ENCODE results near the gene SEMA3C.
A peak's percentile ranks its signal among the peaks of the same experiment; 100 is the strongest.

The SEMA3C gene

GRCh38 chr7:80766724-80767123, 152.1 kb downstream of the SEMA3C start:
- Histone ChIP-seq H3K27me3 (ENCODE audit: insufficient read depth, low read length) (no peaks in the 10 kb centered on the region), H3K27ac (ENCODE audit: low read depth, low read length) (no peak overlapping the region), H2AFZ (ENCODE audit: low read length, unreplicated experiment) (no peak overlapping the region), H3K36me3 (ENCODE audit: insufficient read depth, low read length) (peaks cover 35% of the 10 kb centered on the region), H3K4me3 (ENCODE audit: low read depth, low read length) (no peak overlapping the region), H3K4me1 (ENCODE audit: control insufficient read depth, insufficient read depth, low read length, unreplicated experiment) (no peaks in the 10 kb centered on the region), H3K79me2 (ENCODE audit: control insufficient read depth, insufficient read depth, low read length, unreplicated experiment) (no peaks in the 10 kb centered on the region)

GRCh38 chr7:80764132-80764531, 154.7 kb downstream of the SEMA3C start:
- H3K4me1 ChIP-seq (ENCODE audit: control insufficient read depth, insufficient read depth, low read length, unreplicated experiment): no peaks in the 10 kb centered on the region
- H2AFZ ChIP-seq (ENCODE audit: low read length, unreplicated experiment): no peak overlapping the region

DNA sequence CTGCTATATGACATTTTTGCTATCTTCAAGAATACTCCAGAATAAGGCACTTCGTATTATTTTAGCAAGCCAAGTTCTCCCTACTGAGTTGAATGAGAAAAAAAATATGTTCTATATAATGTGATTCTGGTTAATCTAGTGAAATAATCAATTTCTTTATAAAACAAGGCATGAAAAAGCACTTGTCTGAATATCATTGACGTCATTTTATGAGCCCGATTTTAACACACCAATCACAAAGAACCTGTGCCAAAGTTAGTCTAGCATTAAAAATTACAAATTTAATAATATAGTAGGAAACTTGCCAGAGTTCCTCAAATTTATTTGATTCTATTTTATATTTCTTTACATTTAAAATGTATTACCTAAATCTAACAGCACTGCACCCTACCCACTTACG, 155.1 kb downstream of the SEMA3C start:
- Histone ChIP-seq H3K27ac (ENCODE audit: low read depth, low read length) (no peak overlapping the region), H3K27me3 (ENCODE audit: insufficient read depth, low read length) (no peaks in the 10 kb centered on the region), H3K4me3 (ENCODE audit: low read depth, low read length) (no peak overlapping the region), H3K79me2 (ENCODE audit: control insufficient read depth, insufficient read depth, low read length, unreplicated experiment) (no peaks in the 10 kb centered on the region), H2AFZ (ENCODE audit: low read length, unreplicated experiment) (no peak overlapping the region), H3K36me3 (ENCODE audit: insufficient read depth, low read length) (peaks cover 28% of the 10 kb centered on the region), H3K4me1 (ENCODE audit: control insufficient read depth, insufficient read depth, low read length, unreplicated experiment) (no peaks in the 10 kb centered on the region)

More at GRCh38 chr7:80764132-80764531, 154.7 kb downstream of the SEMA3C start:
- Histone ChIP-seq H3K27ac (ENCODE audit: low read depth, low read length) (no peak overlapping the region), H3K27me3 (ENCODE audit: insufficient read depth, low read length) (no peaks in the 10 kb centered on the region), H3K36me3 (ENCODE audit: insufficient read depth, low read length) (peaks cover 29% of the 10 kb centered on the region), H3K79me2 (ENCODE audit: control insufficient read depth, insufficient read depth, low read length, unreplicated experiment) (no peaks in the 10 kb centered on the region), H3K4me3 (ENCODE audit: low read depth, low read length) (no peak overlapping the region)

- no peaks in the 10 kb centered on the region for H3K79me2 ChIP-seq (ENCODE audit: control insufficient read depth, insufficient read depth, low read length, unreplicated experiment)
- peaks cover 29% of the 10 kb centered on the region for H3K36me3 ChIP-seq (ENCODE audit: insufficient read depth, low read length)
- no peaks in the 10 kb centered on the region for H3K4me1 ChIP-seq (ENCODE audit: control insufficient read depth, insufficient read depth, low read length, unreplicated experiment)
- H3K4me3 ChIP-seq (ENCODE audit: low read depth, low read length): no peak overlapping the region
- H2AFZ ChIP-seq (ENCODE audit: low read length, unreplicated experiment): no peak overlapping the region
- no peaks in the 10 kb centered on the region for H3K27me3 ChIP-seq (ENCODE audit: insufficient read depth, low read length)
- H3K27ac ChIP-seq (ENCODE audit: low read depth, low read length): no peak overlapping the region
Observed at GRCh38 chr7:80763289-80763688, 155.6 kb downstream of the SEMA3C start.

DNA sequence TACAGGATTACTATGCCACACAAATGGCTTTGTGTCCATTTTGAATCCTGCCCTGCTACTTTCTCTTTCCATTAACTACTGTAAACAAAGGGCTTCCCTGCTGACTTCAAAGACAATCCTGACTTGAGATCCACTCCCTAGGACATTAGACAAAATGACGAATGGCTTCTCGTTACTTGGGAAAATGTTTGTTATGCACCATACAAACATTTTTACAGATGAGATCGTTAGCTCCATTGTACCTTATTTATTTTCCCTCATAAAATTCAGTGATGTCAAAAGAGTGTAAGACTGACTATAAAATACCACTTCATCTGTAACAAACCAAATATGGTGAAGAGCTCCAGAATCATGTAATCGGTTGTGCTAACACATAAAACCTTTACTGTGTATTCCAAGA, 158.6 kb downstream of the SEMA3C start:
- Histone ChIP-seq H3K36me3 (ENCODE audit: insufficient read depth, low read length) (peaks cover 52% of the 10 kb centered on the region), H3K79me2 (ENCODE audit: control insufficient read depth, insufficient read depth, low read length, unreplicated experiment) (no peaks in the 10 kb centered on the region), H3K27ac (ENCODE audit: low read depth, low read length) (no peak overlapping the region), H2AFZ (ENCODE audit: low read length, unreplicated experiment) (no peak overlapping the region), H3K4me1 (ENCODE audit: control insufficient read depth, insufficient read depth, low read length, unreplicated experiment) (no peaks in the 10 kb centered on the region), H3K27me3 (ENCODE audit: insufficient read depth, low read length) (no peaks in the 10 kb centered on the region), H3K4me3 (ENCODE audit: low read depth, low read length) (no peak overlapping the region)

- peaks cover 36% of the 10 kb centered on the region for H3K36me3 ChIP-seq (ENCODE audit: insufficient read depth, low read length)
- no peaks in the 10 kb centered on the region for H3K79me2 ChIP-seq (ENCODE audit: control insufficient read depth, insufficient read depth, low read length, unreplicated experiment)
- no peak overlapping the region for H2AFZ ChIP-seq (ENCODE audit: low read length, unreplicated experiment)
- H3K27me3 ChIP-seq (ENCODE audit: insufficient read depth, low read length): no peaks in the 10 kb centered on the region
- no peak overlapping the region for H3K4me3 ChIP-seq (ENCODE audit: low read depth, low read length)
- no peak overlapping the region for H3K27ac ChIP-seq (ENCODE audit: low read depth, low read length)
- H3K4me1 ChIP-seq (ENCODE audit: control insufficient read depth, insufficient read depth, low read length, unreplicated experiment): no peaks in the 10 kb centered on the region
Observed at GRCh38 chr7:80752954-80753690, 165.7 kb downstream of the SEMA3C start.

DNA sequence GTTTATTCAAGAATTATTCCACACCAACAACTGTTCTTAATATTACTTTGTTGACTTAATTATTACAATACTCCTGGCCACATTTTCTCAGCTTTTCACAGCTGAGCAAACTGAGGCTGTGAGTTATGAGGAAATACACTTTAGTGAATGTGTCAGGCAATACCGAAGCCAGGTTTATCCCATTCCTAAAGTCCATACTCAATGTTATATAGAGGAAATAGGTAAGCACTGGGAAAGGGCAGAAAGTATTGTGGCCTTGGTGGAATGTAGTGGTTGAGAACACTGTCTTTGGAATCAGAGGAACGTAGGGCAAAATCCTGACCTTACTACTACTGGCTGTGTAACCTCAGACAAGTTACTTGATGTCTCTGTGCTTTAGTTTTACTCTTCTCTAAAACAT, 169.6 kb downstream of the SEMA3C start:
- Histone ChIP-seq H3K4me3 (ENCODE audit: low read depth, low read length) (no peak overlapping the region), H3K4me1 (ENCODE audit: control insufficient read depth, insufficient read depth, low read length, unreplicated experiment) (no peaks in the 10 kb centered on the region), H3K79me2 (ENCODE audit: control insufficient read depth, insufficient read depth, low read length, unreplicated experiment) (no peaks in the 10 kb centered on the region), H3K36me3 (ENCODE audit: insufficient read depth, low read length) (peaks cover 16% of the 10 kb centered on the region), H3K27ac (ENCODE audit: low read depth, low read length) (no peak overlapping the region), H2AFZ (ENCODE audit: low read length, unreplicated experiment) (no peak overlapping the region), H3K27me3 (ENCODE audit: insufficient read depth, low read length) (no peaks in the 10 kb centered on the region)

GRCh38 chr7:80748363-80749042, 170.3 kb downstream of the SEMA3C start:
- Histone ChIP-seq H3K79me2 (ENCODE audit: control insufficient read depth, insufficient read depth, low read length, unreplicated experiment) (no peaks in the 10 kb centered on the region), H3K4me1 (ENCODE audit: control insufficient read depth, insufficient read depth, low read length, unreplicated experiment) (no peaks in the 10 kb centered on the region), H3K27me3 (ENCODE audit: insufficient read depth, low read length) (no peaks in the 10 kb centered on the region), H3K36me3 (ENCODE audit: insufficient read depth, low read length) (peaks cover 19% of the 10 kb centered on the region), H2AFZ (ENCODE audit: low read length, unreplicated experiment) (no peak overlapping the region), H3K27ac (ENCODE audit: low read depth, low read length) (no peak overlapping the region), H3K4me3 (ENCODE audit: low read depth, low read length) (no peak overlapping the region)

DNA sequence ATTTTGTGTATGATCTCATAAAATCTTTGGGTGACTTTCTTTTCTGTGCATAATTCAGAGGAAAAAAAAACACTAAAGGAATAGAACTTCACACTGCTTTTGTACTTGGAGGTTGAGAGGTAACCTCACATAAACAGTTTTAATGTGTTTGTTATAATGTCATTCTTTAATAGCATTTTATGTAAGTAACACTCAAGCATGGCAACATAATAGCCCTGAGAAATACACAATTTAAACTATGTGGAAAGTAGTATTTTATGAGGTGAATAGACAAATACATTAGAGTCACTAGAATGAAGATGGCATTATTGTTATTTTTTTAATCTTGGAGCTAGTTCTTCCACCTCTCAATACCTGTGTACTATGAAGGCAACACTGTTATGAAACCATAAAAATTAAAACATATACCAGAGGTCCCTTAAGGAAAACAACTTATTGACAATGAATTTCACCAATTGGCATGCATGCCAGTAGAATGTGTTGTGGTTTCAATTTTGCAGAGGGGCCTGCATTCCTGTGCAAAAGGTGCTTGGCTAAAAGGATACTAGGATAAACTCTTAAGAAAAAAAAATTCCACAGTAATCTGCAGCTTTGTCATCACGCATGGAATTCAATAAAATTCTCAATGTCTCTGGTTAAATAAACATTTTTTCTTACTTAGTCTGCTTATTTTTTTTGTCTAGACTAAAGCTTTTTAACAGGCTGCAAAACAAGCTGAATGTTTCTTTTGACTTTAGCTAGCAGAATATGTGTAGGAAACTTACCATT, 177.9 kb downstream of the SEMA3C start:
- no peaks in the 10 kb centered on the region for H3K27me3 ChIP-seq (ENCODE audit: insufficient read depth, low read length)
- H3K4me3 ChIP-seq (ENCODE audit: low read depth, low read length): 0 out of 2 replicates have a peak overlapping the region, but pooled peaks have one; percentile 10
- H3K4me1 ChIP-seq (ENCODE audit: control insufficient read depth, insufficient read depth, low read length, unreplicated experiment): peaks cover 27% of the 10 kb centered on the region
- H3K27ac ChIP-seq (ENCODE audit: low read depth, low read length): peak overlapping the region; percentile 48; the same call in 1 of the 2 replicates
- H2AFZ ChIP-seq (ENCODE audit: low read length, unreplicated experiment): no peak overlapping the region
- H3K79me2 ChIP-seq (ENCODE audit: control insufficient read depth, insufficient read depth, low read length, unreplicated experiment): no peaks in the 10 kb centered on the region
- H3K36me3 ChIP-seq (ENCODE audit: insufficient read depth, low read length): peaks cover 5% of the 10 kb centered on the region

DNA sequence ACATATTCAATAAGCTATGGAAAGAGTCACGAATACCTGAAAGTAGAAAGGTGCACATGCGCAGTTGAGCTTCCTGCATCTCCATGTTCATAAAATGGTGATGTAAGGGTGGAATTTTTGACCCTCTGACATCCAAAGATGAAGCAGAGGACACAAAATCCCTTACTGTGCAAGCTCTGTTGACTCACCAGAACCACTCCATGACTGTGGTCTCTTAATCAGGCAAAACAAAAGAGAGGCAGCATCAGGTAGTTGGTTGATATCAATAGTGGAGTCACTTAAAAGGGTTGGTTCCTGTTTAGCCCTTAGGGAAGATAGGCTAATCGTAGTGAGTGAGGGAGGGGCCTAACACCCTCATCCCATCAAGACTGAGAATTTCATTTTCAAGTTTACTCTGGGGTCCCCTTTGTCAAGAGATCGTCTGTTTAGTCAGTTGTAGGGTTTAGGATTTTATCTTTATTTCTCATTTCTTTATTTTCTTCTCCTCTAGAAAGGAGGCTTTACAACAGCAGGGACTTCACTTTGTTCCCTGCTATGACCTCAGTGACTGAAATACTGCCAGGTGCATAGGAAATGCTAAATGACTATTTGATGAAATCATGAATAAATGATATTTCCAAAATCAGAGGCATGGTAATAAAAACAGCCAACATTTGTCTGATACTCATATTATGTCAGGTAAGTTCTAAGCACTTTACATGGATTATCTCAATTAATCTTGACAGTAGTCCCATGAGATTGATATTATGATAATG, 182.3 kb downstream of the SEMA3C start:
- Histone ChIP-seq H3K27me3 (ENCODE audit: insufficient read depth, low read length) (no peaks in the 10 kb centered on the region), H3K36me3 (ENCODE audit: insufficient read depth, low read length) (no peaks in the 10 kb centered on the region), H3K4me1 (ENCODE audit: control insufficient read depth, insufficient read depth, low read length, unreplicated experiment) (peaks cover 12% of the 10 kb centered on the region), H3K27ac (ENCODE audit: low read depth, low read length) (no peak overlapping the region), H2AFZ (ENCODE audit: low read length, unreplicated experiment) (no peak overlapping the region), H3K4me3 (ENCODE audit: low read depth, low read length) (no peak overlapping the region), H3K79me2 (ENCODE audit: control insufficient read depth, insufficient read depth, low read length, unreplicated experiment) (no peaks in the 10 kb centered on the region)
